HepG2 (cell line): ENCODE results near the gene TMEM235. TPM values are rescaled to one million over a fixed set of nuclear protein-coding genes. Genes with fewer than 3 reads are reported as not detected.
A peak's percentile ranks its signal among the peaks of the same experiment; 100 is the strongest.

Experiments used
- AHDC1 ChIP-seq: sonication (generic); formaldehyde crosslinking; IDR thresholded peaks from 2 replicates; pipeline ENCODE4 v1.5.1; 2020; ENCODE audit warnings: mild to moderate bottlenecking, missing genetic modification reagents, borderline replicate concordance
- ATF7-NPFF ChIP-seq: sonication (generic); formaldehyde crosslinking; IDR thresholded peaks from 2 replicates; pipeline ENCODE4 v1.8.1; 2023; ENCODE audit warnings: mild to moderate bottlenecking, low read depth, missing genetic modification reagents, moderate library complexity
- DRAP1 ChIP-seq: IDR thresholded peaks from 2 replicates; pipeline ENCODE4 v1.6.1; 2016; ENCODE audit warnings: missing genetic modification reagents, missing compliant biosample characterization
- ETS1 ChIP-seq: sonication (generic); formaldehyde crosslinking; IDR thresholded peaks from 2 replicates; pipeline ENCODE4 v1.4.0; 2020; ENCODE audit warnings: missing genetic modification reagents
- FUBP1 ChIP-seq: sonication (generic); formaldehyde crosslinking; IDR thresholded peaks from 2 replicates; pipeline ENCODE4 v1.5.1; 2020; ENCODE audit warnings: missing genetic modification reagents, mild to moderate bottlenecking, borderline replicate concordance
- GATAD1 ChIP-seq: IDR thresholded peaks from 2 replicates; pipeline ENCODE4 v1.6.1; 2016; ENCODE audit warnings: missing genetic modification reagents, missing compliant biosample characterization
- IRF9 ChIP-seq: sonication (generic); formaldehyde crosslinking; IDR thresholded peaks from 2 replicates; pipeline ENCODE4 v1.8.0; 2022; ENCODE audit warnings: missing genetic modification reagents, mild to moderate bottlenecking, borderline replicate concordance
- IRX3 ChIP-seq: sonication (generic); formaldehyde crosslinking; IDR thresholded peaks from 2 replicates; pipeline ENCODE4 v1.8.1; 2023; ENCODE audit warnings: mild to moderate bottlenecking, low read depth, missing genetic modification reagents, borderline replicate concordance
- MAF1 ChIP-seq: sonication (generic); formaldehyde crosslinking; IDR thresholded peaks from 2 replicates; pipeline ENCODE4 v1.5.0; 2020; ENCODE audit warnings: missing genetic modification reagents, borderline replicate concordance
- SCMH1 ChIP-seq: sonication (generic); formaldehyde crosslinking; IDR thresholded peaks from 2 replicates; pipeline ENCODE4 v1.9.0; 2021; ENCODE audit warnings: missing genetic modification reagents, mild to moderate bottlenecking, borderline replicate concordance
- TAF1 ChIP-seq: sonication (generic); formaldehyde crosslinking; IDR thresholded peaks from 2 replicates; pipeline ENCODE4 v1.4.0; 2020; ENCODE audit warnings: missing genetic modification reagents
- TBX3 ChIP-seq: fragments of 450-650 bp; IDR thresholded peaks from 2 replicates; pipeline ENCODE4 v1.6.1; 2017; ENCODE audit warnings: antibody characterized with exemption, mild to moderate bottlenecking, inconsistent platforms, borderline replicate concordance
- TCF12 ChIP-seq, 2 experiments: fragments of 450-650 bp in 1 of 2; sonication (generic) in 1 of 2; formaldehyde crosslinking in 1 of 2; IDR thresholded peaks; 2 replicates each; pipeline versions ENCODE4 v1.6.1 to v1.8.0; 2017 to 2022; ENCODE audit warnings: antibody characterized with exemption in 1 of 2, mild to moderate bottlenecking in 1 of 2, missing genetic modification reagents in 1 of 2, moderate library complexity in 1 of 2
- TRIM24 ChIP-seq: sonication (generic); formaldehyde crosslinking; IDR thresholded peaks from 2 replicates; pipeline ENCODE4 v1.8.0; 2022; ENCODE audit warnings: mild to moderate bottlenecking, missing genetic modification reagents
- ZBTB7B ChIP-seq: sonication (generic); formaldehyde crosslinking; IDR thresholded peaks from 2 replicates; pipeline ENCODE4 v1.4.0; 2020; ENCODE audit warnings: missing genetic modification reagents
- ZNF414 ChIP-seq: sonication (generic); formaldehyde crosslinking; IDR thresholded peaks from 2 replicates; pipeline ENCODE4 v1.5.0; 2020; ENCODE audit warnings: missing genetic modification reagents
- ZNF605 ChIP-seq: sonication (generic); formaldehyde crosslinking; IDR thresholded peaks from 2 replicates; pipeline ENCODE4 v1.8.0; 2022; ENCODE audit warnings: mild to moderate bottlenecking, missing genetic modification reagents
- polyA plus RNA-seq, 8 experiments: library from polyadenylated mRNA; depleted of rRNA in 3 of 8; stranded (reverse) in 7 of 8; unstranded in 1 of 8; fragments of >200 nt; fragmentation: Illumina TruSeq in 4 of 8; extraction: Trizol in 4 of 8; gene quantifications; 2 replicates each; pipeline versions ENCODE4 v1.2.1 to v1.2.3, GENCODE V29; 2011 to 2016; ENCODE audit warnings: low read depth in 4 of 8, missing spikeins in 1 of 8, mixed read lengths in 1 of 8; ENCODE audit not compliant: insufficient read depth in 1 of 8
- total RNA-seq, 5 experiments: library from RNA; depleted of rRNA; stranded (reverse); fragments of >200 nt; fragmentation: Illumina TruSeq; extraction: Trizol; gene quantifications; 2 replicates each; pipeline ENCODE4 v1.2.3, GENCODE V29; 2016; ENCODE audit warnings: low read depth in 1 of 5

TMEM235 gene
- total and polyA plus RNA-seq, 2 of the 13 experiments (the other 11 are each of a cell fraction or from before 2014, with no cell fraction given): not detected

- TF ChIP-seq TCF12 (IDR thresholded peaks at IDR 0.05): no peak
- peak; percentile 94; the same call in 1 of the 2 replicates for TF ChIP-seq TCF12 (CRISPR knock-in tag; IDR thresholded peaks at IDR 0.05)
- peak; percentile 98 for TF ChIP-seq ZBTB7B (CRISPR knock-in tag)
- TF ChIP-seq ZNF605 (CRISPR knock-in tag): no peak
- TF ChIP-seq FUBP1 (CRISPR knock-in tag): peak; percentile 83
- no peak for TF ChIP-seq ZNF414
- no peak for TF ChIP-seq TRIM24 (CRISPR knock-in tag)
- TF ChIP-seq ATF7-NPFF: peak; percentile 95
- peak; percentile 12; the same call in 1 of the 2 replicates for TF ChIP-seq AHDC1 (CRISPR knock-in tag)
- peak; percentile 84 for TF ChIP-seq GATAD1 (CRISPR knock-in tag)
- no peak for TF ChIP-seq SCMH1 (CRISPR knock-in tag)
- peak; percentile 89 for TF ChIP-seq TAF1
- TF ChIP-seq IRX3: peak; percentile 96
- TF ChIP-seq ETS1 (CRISPR knock-in tag): peak; percentile 88
- peak; percentile 62; the same call in 1 of the 2 replicates for TF ChIP-seq MAF1 (CRISPR knock-in tag)
- peak; percentile 96 for TF ChIP-seq IRF9 (CRISPR knock-in tag)
- no peak for TF ChIP-seq TBX3
- peak; percentile 62; the same call in 1 of the 2 replicates for TF ChIP-seq DRAP1 (CRISPR knock-in tag)
Measured at GRCh38 chr17:78253946-78254672, 22.7 kb downstream of the TMEM235 start (continued).
